ENCODE measurements around the gene DCXR.

GRCh38 chr17:82065638-82066303, 28.3 kb upstream of the DCXR start, which contains the start of gene DUS1L:
- TF ChIP-seq CTCF (IDR thresholded peaks at IDR 0.05; ENCODE audit: low read depth, low read length): no peak
- TF ChIP-seq EZH2phosphoT487 (IDR thresholded peaks at IDR 0.05; ENCODE audit: low read depth): no peak

Measured in OCI-LY3 (cell line).